HUES64 (cell line): ENCODE measurements around the gene CPLX1.

Experiments used
- H3K27ac ChIP-seq: 2 replicates; pipeline ENCODE4 v1.7.0; 2013; ENCODE audit warnings: low read depth, low read length, inconsistent platforms
- H3K27me3 ChIP-seq: 2 replicates; pipeline ENCODE4 v1.6.1; 2013; ENCODE audit warnings: mild to moderate bottlenecking, low read length; ENCODE audit not compliant: insufficient read depth
- H3K36me3 ChIP-seq: 2 replicates; pipeline ENCODE4 v1.6.1; 2013; ENCODE audit warnings: mild to moderate bottlenecking, low read length; ENCODE audit not compliant: insufficient read depth
- H3K4me1 ChIP-seq: 2 replicates; pipeline ENCODE4 v1.6.1; 2013; ENCODE audit warnings: mild to moderate bottlenecking, low read length, moderate library complexity; ENCODE audit not compliant: insufficient read depth
- H3K4me3 ChIP-seq: 2 replicates; pipeline ENCODE4 v1.5.1; 2013; ENCODE audit warnings: mild to moderate bottlenecking, low read length, moderate library complexity
- H3K9ac ChIP-seq: 2 replicates; pipeline ENCODE4 v1.6.1; 2013; ENCODE audit warnings: mild to moderate bottlenecking, low read depth, low read length
- H3K9me3 ChIP-seq: 2 replicates; pipeline ENCODE4 v1.6.1; 2013; ENCODE audit warnings: low read depth, low read length; ENCODE audit not compliant: insufficient read depth
- WGBS: fragments of 150-250, 120-280 bp; methylation state at CpG from one replicate; pipeline ENCODE4 v1.1.7; 2013; ENCODE audit warnings: missing lambda C conversion rate; 5-methylcytosine and 5-hydroxymethylcytosine counted together

Gene CPLX1

DNA sequence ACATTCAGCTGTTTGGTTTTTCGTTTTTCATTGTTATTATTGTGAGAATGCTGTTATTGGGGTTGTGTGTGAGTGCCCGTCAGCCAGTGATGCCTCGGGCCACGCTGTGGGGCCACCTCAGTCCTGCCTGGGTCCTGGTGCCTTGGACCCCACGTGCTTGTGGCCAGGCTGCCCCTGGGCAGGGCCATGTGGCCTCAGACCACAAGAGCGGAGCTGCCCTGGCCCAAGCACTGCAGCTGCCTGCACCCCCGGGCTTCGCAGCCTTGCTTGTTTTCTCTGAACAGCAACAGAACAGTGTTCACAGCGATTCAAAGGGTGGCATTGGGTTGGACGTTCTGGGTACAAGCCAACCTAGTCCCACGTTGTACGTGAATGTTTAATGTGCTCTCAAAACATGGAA, 56.9 kb downstream of the CPLX1 start:
- Histone ChIP-seq H3K4me3 (no peak overlapping the region), H3K4me1 (peaks cover 9% of the 10 kb centered on the region), H3K36me3 (peaks cover 83% of the 10 kb centered on the region), H3K27me3 (no peaks in the 10 kb centered on the region), H3K9ac (no peak overlapping the region), H3K9me3 (peaks cover 7% of the 10 kb centered on the region; the same call in 1 of the 2 replicates), H3K27ac (no peak overlapping the region)
- WGBS, result 95% methylated on average over 12 of the region's 12 CpGs

DNA sequence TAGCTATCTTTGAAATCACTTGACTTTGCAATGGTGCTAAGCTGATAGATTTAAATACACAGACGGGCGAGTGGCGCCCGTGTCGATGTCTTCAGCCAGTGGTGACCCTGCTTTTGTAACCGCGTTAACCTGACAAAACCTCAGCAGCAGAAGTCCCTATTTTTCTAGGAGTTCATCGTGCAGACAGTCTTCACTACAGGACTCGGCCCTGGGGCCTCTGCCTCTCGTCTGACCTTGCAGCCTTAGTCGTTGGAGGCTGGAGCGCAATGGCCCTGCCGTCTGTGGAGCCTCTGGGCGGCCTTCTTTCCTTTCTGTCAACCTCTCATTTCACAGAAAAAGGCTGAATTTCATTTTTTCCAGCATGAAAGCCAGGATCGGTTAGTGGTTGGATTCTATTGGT, 57.9 kb downstream of the CPLX1 start:
- H3K27ac ChIP-seq, result no peak overlapping the region
- 93% methylated on average over 15 of the region's 15 CpGs for WGBS
- peaks cover 9% of the 10 kb centered on the region for H3K4me1 ChIP-seq
- H3K36me3 ChIP-seq, result peaks cover 90% of the 10 kb centered on the region
- no peaks in the 10 kb centered on the region for H3K27me3 ChIP-seq
- no peak overlapping the region for H3K9ac ChIP-seq
- H3K9me3 ChIP-seq, result peaks cover 7% of the 10 kb centered on the region; the same call in 1 of the 2 replicates
- no peak overlapping the region for H3K4me3 ChIP-seq

DNA sequence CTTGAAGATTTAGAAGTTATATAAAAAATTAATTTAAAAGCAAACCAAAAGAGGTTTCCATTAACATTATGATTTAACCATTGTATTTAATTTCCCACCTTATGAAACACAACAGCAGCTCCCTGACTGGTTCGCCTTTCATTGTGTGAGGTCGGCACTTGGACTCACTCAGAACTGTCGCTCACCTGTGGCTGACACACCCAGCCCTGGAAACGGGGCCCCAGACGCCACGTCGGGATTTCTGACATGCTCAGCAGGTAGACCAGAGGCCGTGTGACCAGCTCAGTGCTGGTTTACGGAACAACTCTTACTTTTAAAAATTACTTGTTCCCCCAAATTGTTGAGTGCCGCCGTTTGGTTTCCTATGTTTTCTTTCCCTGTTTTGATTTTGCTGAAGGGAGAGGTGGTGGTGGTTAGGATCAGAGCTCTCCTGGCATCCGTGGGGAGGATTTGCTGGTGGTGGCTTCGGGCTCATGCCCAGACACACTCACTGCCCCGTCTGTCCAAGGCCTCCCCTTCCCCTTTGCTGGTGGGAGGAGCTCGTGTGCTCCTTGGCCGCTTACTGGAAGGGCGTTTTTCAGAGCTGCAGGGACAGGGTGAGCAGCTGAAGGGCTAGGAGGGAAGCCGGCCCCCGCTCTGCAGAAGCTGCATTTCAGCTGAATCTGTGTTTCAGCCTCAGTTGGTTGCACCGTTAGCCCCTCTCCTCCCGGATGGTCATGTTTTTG, 59.2 kb downstream of the CPLX1 start:
- no peaks in the 10 kb centered on the region for H3K27me3 ChIP-seq
- no peak overlapping the region for H3K4me3 ChIP-seq
- H3K9ac ChIP-seq, result no peak overlapping the region
- peaks cover 93% of the 10 kb centered on the region for H3K36me3 ChIP-seq
- peaks cover 7% of the 10 kb centered on the region; the same call in 1 of the 2 replicates for H3K9me3 ChIP-seq
- H3K27ac ChIP-seq, result peak overlapping the region; percentile 18; the same call in 1 of the 2 replicates
- H3K4me1 ChIP-seq, result peaks cover 9% of the 10 kb centered on the region
- 85% methylated on average over 20 of the region's 21 CpGs for WGBS

DNA sequence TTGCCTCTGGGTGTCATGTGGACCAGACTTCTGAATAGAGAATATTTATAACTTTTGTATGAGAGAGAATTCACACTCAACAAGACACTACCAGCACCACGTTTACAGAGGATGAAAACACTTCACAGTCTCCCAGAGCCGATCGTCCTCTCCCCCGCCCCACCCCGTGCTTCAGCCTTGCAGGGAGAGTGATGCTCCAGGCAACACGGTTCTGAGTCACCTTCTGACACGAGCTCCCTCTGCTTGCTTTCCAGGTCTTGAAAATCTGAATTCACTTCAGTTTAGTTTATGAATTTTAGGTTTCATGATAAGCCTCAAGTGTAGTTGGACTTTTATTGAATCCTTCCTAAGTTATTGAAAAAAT, 59.8 kb downstream of the CPLX1 start:
- Histone ChIP-seq H3K4me1 (peaks cover 9% of the 10 kb centered on the region), H3K27me3 (no peaks in the 10 kb centered on the region), H3K4me3 (no peak overlapping the region), H3K27ac (no peak overlapping the region), H3K9ac (no peak overlapping the region), H3K36me3 (peaks cover 93% of the 10 kb centered on the region), H3K9me3 (peaks cover 7% of the 10 kb centered on the region; the same call in 1 of the 2 replicates)
- 88% methylated on average over 7 of the region's 7 CpGs for WGBS

DNA sequence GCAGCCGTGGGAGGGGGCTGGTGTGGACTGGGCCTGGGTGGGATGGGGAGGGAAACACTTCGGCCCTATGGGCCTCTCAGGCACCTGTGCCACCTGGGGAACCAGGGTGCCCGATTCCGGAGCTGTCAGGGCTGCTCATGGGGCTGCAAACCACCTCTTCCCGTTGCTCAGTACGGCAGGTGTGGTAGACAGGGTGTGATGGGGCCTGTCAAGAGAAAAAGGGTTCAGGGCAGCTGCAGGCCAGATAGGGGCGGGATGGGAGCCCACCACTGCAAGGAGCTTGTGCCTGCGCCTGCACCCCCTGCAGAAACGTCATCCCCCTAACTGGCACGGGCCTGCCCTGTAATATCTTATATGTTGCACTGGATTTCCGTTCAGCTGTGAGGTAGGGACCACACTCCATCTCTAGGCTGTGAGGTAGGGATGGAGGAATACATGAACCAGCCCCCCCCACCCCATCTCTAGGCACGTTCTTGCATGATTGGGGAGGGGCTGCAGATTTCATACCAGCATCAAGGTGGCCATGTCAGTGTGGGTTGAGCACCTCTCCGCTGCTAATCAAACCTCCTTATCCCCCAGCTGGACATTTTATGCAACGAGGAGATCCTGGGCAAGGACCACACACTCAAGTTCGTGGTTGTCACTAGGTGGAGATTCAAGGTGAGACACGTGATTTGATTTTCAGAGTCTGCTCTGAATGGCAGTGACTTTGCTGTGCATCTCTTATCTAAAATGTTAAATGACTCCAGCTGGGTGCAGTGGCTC, 61.3 kb downstream of the CPLX1 start:
- WGBS, result 93% methylated on average over 14 of the region's 16 CpGs
- H3K9me3 ChIP-seq, result peaks cover 7% of the 10 kb centered on the region; the same call in 1 of the 2 replicates
- no peak overlapping the region for H3K27ac ChIP-seq
- H3K4me1 ChIP-seq, result peaks cover 9% of the 10 kb centered on the region
- no peaks in the 10 kb centered on the region for H3K27me3 ChIP-seq
- no peak overlapping the region for H3K9ac ChIP-seq
- H3K4me3 ChIP-seq, result no peak overlapping the region
- H3K36me3 ChIP-seq, result peaks cover 94% of the 10 kb centered on the region

DNA sequence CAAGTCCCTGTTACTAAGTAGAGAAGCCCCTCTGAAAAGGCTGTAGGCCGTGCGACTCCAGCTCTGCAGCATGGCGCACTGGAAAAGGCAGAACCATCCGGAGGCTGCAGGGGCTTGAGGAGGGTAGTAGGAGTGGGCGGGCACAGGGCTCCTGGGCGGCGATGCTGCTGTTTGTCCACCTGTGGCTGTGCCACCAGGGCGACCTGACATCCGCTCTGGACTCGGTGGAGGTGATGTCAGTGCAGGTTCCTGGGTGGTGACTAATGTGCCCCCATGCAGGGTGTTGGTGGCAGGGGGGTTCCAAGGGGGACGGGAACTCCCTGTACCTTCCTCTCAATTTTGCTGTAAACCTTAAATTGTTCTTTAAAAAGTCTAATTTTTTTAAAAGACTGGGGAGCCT, 62.0 kb downstream of the CPLX1 start:
- H3K4me1 ChIP-seq, result peaks cover 9% of the 10 kb centered on the region
- H3K27me3 ChIP-seq, result no peaks in the 10 kb centered on the region
- H3K27ac ChIP-seq, result no peak overlapping the region
- peaks cover 7% of the 10 kb centered on the region; the same call in 1 of the 2 replicates for H3K9me3 ChIP-seq
- H3K36me3 ChIP-seq, result peaks cover 87% of the 10 kb centered on the region
- H3K4me3 ChIP-seq, result no peak overlapping the region
- 90% methylated on average over 10 of the region's 11 CpGs for WGBS
- no peak overlapping the region for H3K9ac ChIP-seq

DNA sequence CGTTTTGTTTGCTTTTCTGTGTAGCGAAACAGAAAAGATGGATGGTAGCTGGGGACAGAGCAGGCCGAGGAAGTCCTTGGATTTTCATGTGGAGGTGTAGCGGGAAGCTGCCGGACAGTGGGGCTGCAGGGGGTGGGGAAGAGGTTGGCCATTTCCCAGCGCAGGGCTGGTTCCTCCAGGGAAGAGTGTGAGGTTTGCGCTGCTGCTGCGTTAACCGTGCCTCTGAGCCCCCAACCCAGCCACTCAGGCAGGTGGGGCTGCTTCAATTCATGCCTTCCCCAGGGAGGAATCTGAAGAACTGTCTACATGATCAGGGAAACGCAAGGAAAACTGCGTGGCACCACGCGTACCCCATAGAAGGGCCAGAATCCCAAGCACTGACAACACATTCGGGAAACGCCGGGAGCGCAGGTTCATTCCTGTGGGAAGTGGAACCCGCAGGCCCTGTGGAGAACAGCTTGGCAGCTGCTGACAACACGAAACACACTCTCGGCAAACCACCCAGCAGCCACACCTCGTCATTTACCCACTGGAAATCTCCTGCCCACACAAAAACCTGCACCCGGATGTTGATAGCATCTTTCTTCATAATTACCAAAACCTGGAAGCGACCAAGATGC, 62.6 kb downstream of the CPLX1 start:
- WGBS, result 94% methylated on average over 23 of the region's 23 CpGs
- Histone ChIP-seq H3K4me1 (peaks cover 9% of the 10 kb centered on the region), H3K36me3 (peaks cover 81% of the 10 kb centered on the region), H3K4me3 (no peak overlapping the region), H3K9me3 (peaks cover 7% of the 10 kb centered on the region; the same call in 1 of the 2 replicates), H3K9ac (no peak overlapping the region), H3K27me3 (no peaks in the 10 kb centered on the region), H3K27ac (no peak overlapping the region)

DNA sequence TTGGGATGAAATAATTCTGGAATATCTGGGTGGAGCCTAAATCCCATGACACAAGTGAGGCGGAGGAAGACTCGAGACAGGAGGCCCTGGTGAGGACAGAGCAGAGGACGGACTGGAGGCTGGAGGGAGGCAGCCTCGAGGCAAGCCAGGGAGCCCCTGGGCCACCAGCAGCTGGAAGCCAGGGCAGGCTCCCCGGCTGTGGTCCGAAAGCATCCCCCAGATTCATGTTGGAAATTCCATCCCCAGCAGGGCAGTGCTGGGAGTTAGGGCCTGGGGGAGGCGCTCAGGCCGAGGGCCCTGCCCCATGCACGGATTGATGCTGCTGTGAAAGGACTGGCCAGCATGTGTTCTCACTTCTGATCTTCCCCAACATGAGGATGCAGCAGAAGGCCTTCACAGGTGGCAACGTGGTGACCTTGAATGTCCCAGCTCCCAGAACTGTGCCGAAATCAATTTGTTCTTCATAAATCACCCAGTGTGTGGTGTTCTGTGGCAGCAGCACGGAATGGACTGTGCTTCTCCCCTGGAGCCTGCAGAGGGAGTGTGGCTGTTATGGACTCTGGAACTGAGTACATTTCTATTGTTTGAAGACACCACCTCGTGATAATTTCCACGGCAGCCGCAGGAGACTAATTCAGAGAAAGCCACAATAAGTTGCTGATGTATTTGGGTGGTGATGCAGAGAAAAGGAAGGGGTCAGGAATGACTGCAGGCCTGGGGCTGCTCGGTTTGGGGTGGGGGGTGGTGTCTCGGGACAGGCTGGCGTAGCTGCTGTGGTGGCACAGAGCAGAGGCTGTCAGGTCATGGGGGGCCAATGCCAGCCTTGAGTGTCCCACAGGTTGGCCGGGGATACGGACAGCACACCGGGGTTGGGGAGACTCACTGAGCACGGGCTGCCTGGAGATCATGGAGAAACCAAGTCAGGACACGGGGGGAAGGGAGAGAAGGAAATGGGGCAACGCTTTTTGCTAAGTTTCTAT, 63.4 kb downstream of the CPLX1 start:
- no peak overlapping the region for H3K9ac ChIP-seq
- WGBS, result 94% methylated on average over 24 of the region's 24 CpGs
- no peak overlapping the region for H3K27ac ChIP-seq
- H3K4me3 ChIP-seq, result no peak overlapping the region
- H3K4me1 ChIP-seq, result peaks cover 8% of the 10 kb centered on the region
- H3K9me3 ChIP-seq, result peaks cover 7% of the 10 kb centered on the region; the same call in 1 of the 2 replicates
- no peaks in the 10 kb centered on the region for H3K27me3 ChIP-seq
- peaks cover 78% of the 10 kb centered on the region for H3K36me3 ChIP-seq

DNA sequence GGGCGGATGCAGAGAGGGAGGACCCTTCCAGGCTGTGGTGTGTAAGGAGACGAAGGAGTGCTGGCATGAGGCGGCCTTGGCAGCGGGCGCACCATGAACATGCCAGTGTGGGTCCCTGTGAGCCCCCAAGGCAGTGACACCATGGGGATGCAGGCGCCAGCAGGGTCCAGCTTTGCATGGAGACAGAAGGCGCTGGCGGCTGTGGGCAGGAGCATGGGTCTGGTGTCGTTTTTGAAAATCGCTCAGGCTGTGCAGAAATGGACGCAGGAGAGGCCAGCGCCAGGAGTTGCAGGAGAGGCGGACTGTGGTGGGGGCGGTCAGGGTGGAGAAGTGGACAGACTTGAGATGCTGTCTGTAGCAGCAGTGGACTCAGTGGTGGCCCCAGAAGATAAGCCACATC, 64.2 kb downstream of the CPLX1 start:
- H3K4me3 ChIP-seq, result no peak overlapping the region
- H3K27me3 ChIP-seq, result no peaks in the 10 kb centered on the region
- H3K4me1 ChIP-seq, result 0 out of 2 replicates have a peak, but pooled peaks cover 1% of the 10 kb centered on the region
- no peak overlapping the region for H3K27ac ChIP-seq
- whole genome bisulfite sequencing, result 96% methylated on average over 14 of the region's 14 CpGs
- no peak overlapping the region for H3K9ac ChIP-seq
- peaks cover 78% of the 10 kb centered on the region for H3K36me3 ChIP-seq
- H3K9me3 ChIP-seq, result peaks cover 7% of the 10 kb centered on the region; the same call in 1 of the 2 replicates

DNA sequence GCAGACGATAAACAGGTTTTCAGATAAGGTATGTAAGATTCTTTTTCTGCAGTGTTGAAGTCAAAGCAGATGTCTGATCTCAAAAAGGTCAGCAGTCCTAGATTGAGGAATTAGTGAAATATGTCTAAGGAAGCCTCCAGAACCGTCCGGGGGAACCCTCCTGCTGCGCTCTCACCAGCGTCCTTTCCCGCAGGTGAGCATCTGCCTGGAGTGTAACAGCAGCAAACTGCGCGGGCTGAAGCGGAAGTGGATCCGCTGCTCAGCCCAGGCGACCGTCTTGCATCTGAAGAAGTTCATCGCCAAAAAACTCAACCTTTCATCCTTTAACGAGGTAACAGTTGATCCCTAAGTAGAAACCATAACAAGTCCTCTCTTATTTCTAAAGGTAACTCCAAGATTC, 64.8 kb downstream of the CPLX1 start:
- Histone ChIP-seq H3K27ac (no peak overlapping the region), H3K36me3 (peaks cover 74% of the 10 kb centered on the region), H3K27me3 (no peaks in the 10 kb centered on the region), H3K4me3 (no peak overlapping the region), H3K4me1 (no peaks in the 10 kb centered on the region), H3K9ac (no peak overlapping the region), H3K9me3 (peaks cover 7% of the 10 kb centered on the region; the same call in 1 of the 2 replicates)
- WGBS, result 94% methylated on average over 14 of the region's 14 CpGs
